Measurements from ENCODE around the gene MOCS3. TPM values are rescaled to one million over a fixed set of nuclear protein-coding genes. Genes with fewer than 3 reads are reported as not detected.

The MOCS3 gene
- total and polyA plus RNA-seq, 2 of the 13 experiments (the other 11 are each of a cell fraction or from before 2014, with no cell fraction given), result 3.7 to 8.4 TPM

- TF ChIP-seq ZNF432 (CRISPR knock-in tag; IDR thresholded peaks at IDR 0.05; ENCODE audit: borderline replicate concordance) (no peak), STAG1 (CRISPR knock-in tag; IDR thresholded peaks at IDR 0.05) (no peak), ZBTB7B (CRISPR knock-in tag; IDR thresholded peaks at IDR 0.05) (no peak)
Observed at GRCh38 chr20:51004781-51005180, 46.2 kb downstream of the MOCS3 start (continued).

- Histone ChIP-seq H3K79me2 (ENCODE audit: insufficient read depth, low read length) (no peaks in the 10 kb centered on the region), H3K27me3 (ENCODE audit: control insufficient read depth in 1 of 2, insufficient read depth in 2 of 2, low read length in 2 of 2) (peaks cover 6 to 47% of the 10 kb centered on the region in 2 experiments), H3K36me3 (replicated peaks in 1 of 2; ENCODE audit: control insufficient read depth in 1 of 2, insufficient read depth in 2 of 2, low read length in 2 of 2) (no peaks in the 10 kb centered on the region), H3K9me3 (ENCODE audit: low read length) (no peaks in the 10 kb centered on the region), H3K9ac (ENCODE audit: insufficient read depth, low read depth, low read length) (no peak overlapping the region), H3K27ac (ENCODE audit: extremely low read length, insufficient read depth, low read length) (no peak overlapping the region), H3K4me1 (ENCODE audit: insufficient read depth, low read length) (no peaks in the 10 kb centered on the region), H2AFZ (ENCODE audit: low read length) (no peak overlapping the region), H4K20me1 (ENCODE audit: insufficient read depth, low read length) (no peaks in the 10 kb centered on the region), H3K4me2 (ENCODE audit: low read depth, low read length) (no peak overlapping the region), H3K4me3 (replicated peaks in 1 of 3; ENCODE audit: insufficient read depth in 1 of 3, low read depth in 2 of 3, low read length in 3 of 3) (no peak overlapping the region)
- no peak for FAIRE-seq
- TF ChIP-seq ZNF782 (CRISPR knock-in tag; IDR thresholded peaks at IDR 0.05; ENCODE audit: borderline replicate concordance), result no peak
- no peak for TF ChIP-seq ZNF207 (IDR thresholded peaks at IDR 0.05; ENCODE audit: borderline replicate concordance)
- no peak; the same call in 2 of the 3 replicates for ATAC-seq
- intact Hi-C loops (cut with micrococcal nuclease; ENCODE audit: unreplicated experiment) (no loop called here), in situ Hi-C loops (cut with HindIII; ENCODE audit: extremely low pct_ligation_motif_present, low pct_unique_long_range_greater_than_20kb) (no loop called here)
- CTCF ChIA-PET (ENCODE audit: low intra/inter-chr PET ratio, low total read pairs), result no interaction called here
- no TSS peak for BruUV-seq (replicated peaks)
- POLR2A ChIA-PET, result no interaction called here
- no peak for DNase-seq (ENCODE audit: low spot score)
- WGBS (ENCODE audit: low lambda C conversion rate), result 22% methylated on average over 7 of the region's 7 CpGs
Observed at GRCh38 chr20:51005214-51005613, 46.6 kb downstream of the MOCS3 start.

DNA sequence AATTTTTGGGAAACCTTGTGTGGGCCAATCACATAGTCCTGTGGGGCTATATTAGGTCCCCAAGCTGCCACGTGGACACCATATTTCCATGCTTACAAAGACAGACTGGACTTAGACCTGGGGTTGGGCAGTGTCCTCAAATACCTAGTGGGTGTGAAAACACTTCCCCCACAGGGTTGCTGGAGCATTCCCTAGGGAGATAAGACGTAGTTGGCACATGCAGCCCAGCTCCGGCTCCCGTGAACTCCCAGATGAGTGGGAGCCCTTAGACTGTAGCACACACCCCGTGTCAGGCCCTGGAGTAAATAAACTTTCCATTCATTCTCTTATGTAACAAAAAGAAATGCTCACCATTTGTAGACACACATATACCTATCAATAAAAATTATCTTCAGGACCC is 50.1 kb downstream of the MOCS3 start:
- FAIRE-seq (no peak), ATAC-seq (no peak; the same call in 2 of the 3 replicates), DNase-seq (ENCODE audit: low spot score) (no peak)
- intact Hi-C loops (cut with micrococcal nuclease; ENCODE audit: unreplicated experiment) (no loop called here), in situ Hi-C loops (cut with HindIII; ENCODE audit: extremely low pct_ligation_motif_present, low pct_unique_long_range_greater_than_20kb) (no loop called here)
- Histone ChIP-seq H3K4me2 (ENCODE audit: low read depth, low read length) (no peak overlapping the region), H3K27ac (ENCODE audit: extremely low read length, insufficient read depth, low read length) (no peak overlapping the region), H4K20me1 (ENCODE audit: insufficient read depth, low read length) (no peaks in the 10 kb centered on the region), H3K79me2 (ENCODE audit: insufficient read depth, low read length) (no peaks in the 10 kb centered on the region), H3K9me3 (ENCODE audit: low read length) (no peaks in the 10 kb centered on the region), H3K4me3 (replicated peaks in 1 of 3; ENCODE audit: insufficient read depth in 1 of 3, low read depth in 2 of 3, low read length in 3 of 3) (no peak overlapping the region), H3K27me3 (ENCODE audit: control insufficient read depth in 1 of 2, insufficient read depth in 2 of 2, low read length in 2 of 2) (peaks cover 0 to 27% of the 10 kb centered on the region in 2 experiments; a peak in 4 of 5 replicates), H2AFZ (ENCODE audit: low read length) (no peak overlapping the region), H3K36me3 (replicated peaks in 1 of 2; ENCODE audit: control insufficient read depth in 1 of 2, insufficient read depth in 2 of 2, low read length in 2 of 2) (no peaks in the 10 kb centered on the region), H3K9ac (ENCODE audit: insufficient read depth, low read depth, low read length) (no peak overlapping the region), H3K4me1 (ENCODE audit: insufficient read depth, low read length) (no peaks in the 10 kb centered on the region)
- TF ChIP-seq SIN3B (IDR thresholded peaks at IDR 0.05; ENCODE audit: low read length) (no peak), TGIF2 (CRISPR knock-in tag; IDR thresholded peaks at IDR 0.05) (no peak), ZNF740 (CRISPR knock-in tag; IDR thresholded peaks at IDR 0.05) (no peak), JUNB (CRISPR knock-in tag; IDR thresholded peaks at IDR 0.05; ENCODE audit: borderline replicate concordance) (no peak), ZNF446 (CRISPR knock-in tag; IDR thresholded peaks at IDR 0.05) (no peak), PITX1 (CRISPR knock-in tag; IDR thresholded peaks at IDR 0.05) (no peak), RARG (CRISPR knock-in tag; IDR thresholded peaks at IDR 0.05; ENCODE audit: low read depth) (no peak), ZC3H4 (CRISPR knock-in tag; IDR thresholded peaks at IDR 0.05; ENCODE audit: borderline replicate concordance) (no peak), SETDB1 (CRISPR knock-in tag; IDR thresholded peaks at IDR 0.05; ENCODE audit: borderline replicate concordance) (no peak)
- TF ChIP-seq, protein P1, sequence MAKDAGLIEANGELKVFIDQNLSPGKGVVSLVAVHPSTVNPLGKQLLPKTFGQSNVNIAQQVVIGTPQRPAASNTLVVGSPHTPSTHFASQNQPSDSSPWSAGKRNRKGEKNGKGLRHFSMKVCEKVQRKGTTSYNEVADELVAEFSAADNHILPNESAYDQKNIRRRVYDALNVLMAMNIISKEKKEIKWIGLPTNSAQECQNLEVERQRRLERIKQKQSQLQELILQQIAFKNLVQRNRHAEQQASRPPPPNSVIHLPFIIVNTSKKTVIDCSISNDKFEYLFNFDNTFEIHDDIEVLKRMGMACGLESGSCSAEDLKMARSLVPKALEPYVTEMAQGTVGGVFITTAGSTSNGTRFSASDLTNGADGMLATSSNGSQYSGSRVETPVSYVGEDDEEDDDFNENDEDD (CRISPR knock-in tag; IDR thresholded peaks at IDR 0.05; ENCODE audit: borderline replicate concordance), result no peak
- ChIA-PET POLR2A (no interaction called here), CTCF (ENCODE audit: low intra/inter-chr PET ratio, low total read pairs) (no interaction called here)
- BruUV-seq (replicated peaks), result no TSS peak
- whole genome bisulfite sequencing (ENCODE audit: low lambda C conversion rate), result 0% methylated on average over 5 of the region's 5 CpGs

All from HepG2 (cell line).